Liver (tissue), 3 donors: ENCODE measurements around the gene APBA1.

Experiments used
- CTCF ChIP-seq: fragments of 150-350 bp; IDR thresholded peaks from 2 replicates; pipeline ENCODE4 v1.5.1; 2017; ENCODE audit warnings: improper control_type of control experiment, low read depth, low read length; ENCODE audit not compliant: missing input control
- NR2F2 ChIP-seq: IDR thresholded peaks from 2 replicates; pipeline ENCODE4 v1.6.1; 2016; ENCODE audit warnings: antibody characterized with exemption
- RAD21 ChIP-seq, 2 donors: IDR thresholded peaks; 2 replicates each; pipeline ENCODE4 v1.6.1; 2016; ENCODE audit warnings: antibody characterized with exemption in 2 of 2, mild to moderate bottlenecking in 2 of 2
- TAF1 ChIP-seq: conservative IDR thresholded peaks from 2 replicates; pipeline ENCODE4 v1.6.1; 2016; ENCODE audit warnings: antibody characterized with exemption, mild to moderate bottlenecking
- TF ChIP-seq, protein P1 (sequence below): IDR thresholded peaks from 2 replicates; pipeline ENCODE4 v1.6.1; 2016; ENCODE audit warnings: antibody characterized with exemption
- donor health status: healthy.
- donor health status: healthy.

DNA sequence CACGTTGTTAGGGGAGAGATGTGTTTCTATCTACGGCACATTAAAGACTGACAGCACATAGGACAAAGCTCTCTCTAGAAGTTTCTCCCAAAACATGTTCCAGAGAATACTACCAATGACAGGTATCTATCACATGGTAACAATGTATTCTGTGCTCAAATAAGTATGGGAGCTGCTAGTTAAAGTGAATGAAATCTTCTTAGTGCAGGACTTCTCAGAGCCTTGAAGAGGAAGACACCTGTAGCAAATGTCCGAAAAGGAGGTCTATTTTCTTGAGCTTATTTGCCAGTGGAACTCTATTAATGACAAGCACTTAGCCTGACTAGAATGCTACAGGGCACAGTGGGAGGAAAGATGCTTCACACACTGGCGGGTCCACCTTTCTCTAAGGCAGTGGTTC lies 209.8 kb downstream of the APBA1 start:
- TF ChIP-seq CTCF (no peak), NR2F2 (no peak), TAF1 (no peak), RAD21 (IDR thresholded peaks at IDR 0.05) (no peak)
- TF ChIP-seq, protein P1, sequence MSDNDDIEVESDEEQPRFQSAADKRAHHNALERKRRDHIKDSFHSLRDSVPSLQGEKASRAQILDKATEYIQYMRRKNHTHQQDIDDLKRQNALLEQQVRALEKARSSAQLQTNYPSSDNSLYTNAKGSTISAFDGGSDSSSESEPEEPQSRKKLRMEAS = no peak
